Activated CD4-positive, alpha-beta T cell treated with anti-CD3 and anti-CD28 coated beads for 1 hour (primary cell): Measurements from ENCODE around the gene FOXC2.

ENCODE experiments used
- DNase-seq: peaks from one replicate; pipeline ENCODE4 v3.0.0-alpha.2; 2020

FOXC2 gene

DNA sequence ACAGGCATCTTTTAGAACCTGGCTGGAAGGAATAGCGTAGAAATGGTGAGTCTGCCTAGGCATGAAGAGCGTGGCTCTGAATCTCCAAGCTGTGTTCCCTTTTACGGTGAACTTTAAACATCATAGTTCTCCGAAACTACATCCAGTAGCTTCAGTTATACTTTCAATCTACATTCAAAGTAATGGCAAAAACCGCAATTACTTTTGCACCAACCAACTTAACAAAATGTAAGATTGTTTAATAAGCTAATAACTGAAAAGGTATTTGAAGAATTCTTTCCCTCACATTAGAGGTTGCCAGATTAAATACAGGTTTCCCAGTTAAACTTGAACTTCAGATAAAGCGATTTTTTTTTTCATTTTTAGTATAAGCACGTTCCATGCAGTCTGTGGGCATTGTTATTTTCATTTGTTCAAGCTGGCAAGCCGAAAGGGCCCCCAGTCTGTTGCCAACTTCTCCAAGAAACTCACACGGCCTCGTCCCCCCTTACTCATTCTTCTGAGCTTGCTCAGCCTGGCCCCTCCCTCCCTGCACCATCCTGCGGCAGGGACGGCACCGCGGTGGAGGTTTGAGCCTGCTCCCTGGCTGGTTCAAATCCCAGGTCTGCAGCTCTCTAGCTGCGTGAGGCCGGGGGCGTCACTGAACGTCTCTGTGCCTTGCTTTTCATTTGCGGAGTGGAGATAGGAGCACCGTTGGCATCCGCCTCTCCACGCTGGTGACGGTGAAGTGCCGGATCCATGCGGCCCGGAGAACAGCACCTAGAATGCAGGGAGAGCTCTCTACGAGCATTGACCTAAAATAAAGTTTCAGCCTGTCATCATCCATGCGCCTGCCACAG lies 8.1 kb upstream of the FOXC2 start:
- no peak for DNase-seq

DNA sequence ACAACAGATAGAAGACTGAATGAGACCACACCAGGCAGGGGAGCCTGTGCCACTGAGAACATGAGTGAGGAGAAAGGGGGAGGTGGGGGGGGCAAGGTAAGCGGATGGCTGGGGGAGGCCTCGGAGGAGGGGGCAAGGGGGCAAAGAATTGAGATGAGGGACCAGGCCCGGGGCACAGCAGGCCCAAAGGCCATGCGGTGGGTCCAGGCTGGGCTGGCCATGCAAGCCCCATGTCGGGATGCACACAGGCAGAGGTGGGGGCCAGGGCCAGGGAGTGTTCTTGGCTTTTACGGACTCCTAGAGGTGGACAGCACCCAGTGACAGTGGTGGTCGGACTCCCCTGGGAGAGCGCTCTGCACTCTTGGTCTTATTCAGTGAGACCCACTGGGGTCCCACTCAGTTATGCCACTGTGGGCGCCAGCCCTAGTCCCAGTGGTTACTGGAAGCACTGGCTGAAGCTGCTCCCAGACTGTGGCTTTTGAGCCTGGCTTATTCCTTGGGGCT lies 6.8 kb upstream of the FOXC2 start:
- DNase-seq = no peak

DNA sequence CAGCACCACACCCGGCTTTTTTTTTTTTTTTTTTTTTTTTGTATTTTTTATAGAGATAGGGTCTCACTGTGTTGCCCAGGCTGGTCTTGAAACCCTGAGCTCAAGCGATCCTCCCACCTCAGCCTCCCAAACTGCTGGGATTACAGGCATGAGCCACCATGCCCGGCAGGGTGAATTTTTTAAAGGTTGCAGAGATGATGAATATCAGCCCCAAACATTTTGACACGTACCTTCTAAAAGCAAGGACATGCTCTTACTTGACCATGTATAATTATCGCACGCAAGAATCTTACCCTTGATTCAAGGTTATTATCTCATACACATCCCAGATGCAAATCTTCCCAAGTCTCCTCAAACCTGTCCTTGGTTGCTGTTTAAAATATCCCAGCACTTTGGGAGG lies 4.3 kb upstream of the FOXC2 start:
- no peak for DNase-seq

DNA sequence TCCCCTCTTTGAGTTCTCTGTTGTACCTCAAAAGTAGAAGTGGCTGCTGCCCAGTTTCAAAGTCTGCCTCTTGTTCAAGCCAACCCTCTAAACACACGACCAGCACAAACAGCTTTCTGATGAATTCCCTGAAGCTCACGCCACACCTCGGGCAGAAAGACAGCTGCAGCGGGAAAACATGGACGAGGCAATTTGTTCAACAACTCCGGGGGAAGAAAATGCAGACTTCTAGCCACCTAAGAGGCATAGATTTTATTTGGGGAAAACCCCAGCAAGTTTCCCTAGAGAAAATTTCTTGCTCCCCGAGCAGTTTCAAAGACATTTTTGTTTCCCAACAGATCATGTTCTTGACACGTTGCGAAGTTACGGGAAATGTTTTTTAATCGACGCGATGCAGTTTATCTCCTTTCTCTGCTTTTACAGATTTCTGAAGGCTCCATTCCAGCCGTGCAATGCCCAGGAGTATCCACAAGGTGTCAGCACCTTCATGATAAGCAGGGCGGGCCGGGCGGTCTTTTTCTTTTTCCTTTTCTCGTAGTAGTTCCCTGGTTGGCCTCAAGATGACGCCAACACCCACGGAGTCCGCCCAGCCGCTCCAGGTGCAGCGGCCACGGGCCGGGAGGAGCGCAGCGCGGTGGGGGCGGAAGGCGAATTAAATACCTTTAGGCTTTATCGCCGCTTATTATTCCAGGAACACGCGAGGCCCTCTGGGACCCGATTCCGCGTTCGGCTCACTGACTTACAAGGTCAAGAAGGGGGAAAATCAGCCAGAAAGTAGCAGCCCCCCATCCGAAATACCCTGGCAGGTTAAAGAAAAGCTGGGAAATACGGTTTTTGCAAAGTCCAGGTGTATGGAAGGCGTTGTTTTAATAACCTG lies 2.9 kb upstream of the FOXC2 start:
- peak; percentile 76 for DNase-seq

DNA sequence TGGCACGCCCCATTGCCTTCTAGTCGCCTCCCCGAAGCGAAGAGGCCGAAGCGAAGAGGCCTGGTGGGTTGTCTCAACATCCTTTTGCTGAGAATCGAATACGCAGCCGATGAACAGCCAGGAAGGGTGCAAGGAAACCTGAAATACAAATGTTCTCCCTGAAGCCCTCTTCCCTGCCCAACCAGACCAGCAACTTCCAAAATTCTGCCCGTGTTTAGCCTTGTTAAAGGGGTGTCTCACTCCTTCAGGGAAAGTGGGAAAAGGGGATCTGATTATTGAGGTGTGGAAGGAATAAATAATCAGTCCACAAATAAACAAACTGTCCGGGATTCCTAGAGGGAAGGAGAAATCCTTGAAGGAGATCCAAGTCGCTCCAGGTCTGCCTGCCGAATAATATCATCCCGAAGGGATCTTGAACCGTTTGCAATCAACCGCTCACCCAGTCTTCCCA lies 1.4 kb upstream of the FOXC2 start:
- DNase-seq = no peak

GRCh38 chr16:86565644-86566511 lies 751 bp upstream of the FOXC2 start:
- no peak for DNase-seq

- no peak for DNase-seq
Observed at GRCh38 chr16:86566966-86567700, 504 bp downstream of the FOXC2 start.

DNA sequence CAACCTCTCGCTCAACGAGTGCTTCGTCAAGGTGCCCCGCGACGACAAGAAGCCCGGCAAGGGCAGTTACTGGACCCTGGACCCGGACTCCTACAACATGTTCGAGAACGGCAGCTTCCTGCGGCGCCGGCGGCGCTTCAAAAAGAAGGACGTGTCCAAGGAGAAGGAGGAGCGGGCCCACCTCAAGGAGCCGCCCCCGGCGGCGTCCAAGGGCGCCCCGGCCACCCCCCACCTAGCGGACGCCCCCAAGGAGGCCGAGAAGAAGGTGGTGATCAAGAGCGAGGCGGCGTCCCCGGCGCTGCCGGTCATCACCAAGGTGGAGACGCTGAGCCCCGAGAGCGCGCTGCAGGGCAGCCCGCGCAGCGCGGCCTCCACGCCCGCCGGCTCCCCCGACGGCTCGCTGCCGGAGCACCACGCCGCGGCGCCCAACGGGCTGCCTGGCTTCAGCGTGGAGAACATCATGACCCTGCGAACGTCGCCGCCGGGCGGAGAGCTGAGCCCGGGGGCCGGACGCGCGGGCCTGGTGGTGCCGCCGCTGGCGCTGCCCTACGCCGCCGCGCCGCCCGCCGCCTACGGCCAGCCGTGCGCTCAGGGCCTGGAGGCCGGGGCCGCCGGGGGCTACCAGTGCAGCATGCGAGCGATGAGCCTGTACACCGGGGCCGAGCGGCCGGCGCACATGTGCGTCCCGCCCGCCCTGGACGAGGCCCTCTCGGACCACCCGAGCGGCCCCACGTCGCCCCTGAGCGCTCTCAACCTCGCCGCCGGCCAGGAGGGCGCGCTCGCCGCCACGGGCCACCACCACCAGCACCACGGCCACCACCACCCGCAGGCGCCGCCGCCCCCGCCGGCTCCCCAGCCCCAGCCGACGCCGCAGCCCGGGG lies 1.3 kb downstream of the FOXC2 start:
- no peak for DNase-seq

- DNase-seq = no peak
Observed at GRCh38 chr16:86568677-86569623, 2.3 kb downstream of the FOXC2 start.

GRCh38 chr16:86569701-86570447 lies 3.2 kb downstream of the FOXC2 start:
- no peak for DNase-seq

DNA sequence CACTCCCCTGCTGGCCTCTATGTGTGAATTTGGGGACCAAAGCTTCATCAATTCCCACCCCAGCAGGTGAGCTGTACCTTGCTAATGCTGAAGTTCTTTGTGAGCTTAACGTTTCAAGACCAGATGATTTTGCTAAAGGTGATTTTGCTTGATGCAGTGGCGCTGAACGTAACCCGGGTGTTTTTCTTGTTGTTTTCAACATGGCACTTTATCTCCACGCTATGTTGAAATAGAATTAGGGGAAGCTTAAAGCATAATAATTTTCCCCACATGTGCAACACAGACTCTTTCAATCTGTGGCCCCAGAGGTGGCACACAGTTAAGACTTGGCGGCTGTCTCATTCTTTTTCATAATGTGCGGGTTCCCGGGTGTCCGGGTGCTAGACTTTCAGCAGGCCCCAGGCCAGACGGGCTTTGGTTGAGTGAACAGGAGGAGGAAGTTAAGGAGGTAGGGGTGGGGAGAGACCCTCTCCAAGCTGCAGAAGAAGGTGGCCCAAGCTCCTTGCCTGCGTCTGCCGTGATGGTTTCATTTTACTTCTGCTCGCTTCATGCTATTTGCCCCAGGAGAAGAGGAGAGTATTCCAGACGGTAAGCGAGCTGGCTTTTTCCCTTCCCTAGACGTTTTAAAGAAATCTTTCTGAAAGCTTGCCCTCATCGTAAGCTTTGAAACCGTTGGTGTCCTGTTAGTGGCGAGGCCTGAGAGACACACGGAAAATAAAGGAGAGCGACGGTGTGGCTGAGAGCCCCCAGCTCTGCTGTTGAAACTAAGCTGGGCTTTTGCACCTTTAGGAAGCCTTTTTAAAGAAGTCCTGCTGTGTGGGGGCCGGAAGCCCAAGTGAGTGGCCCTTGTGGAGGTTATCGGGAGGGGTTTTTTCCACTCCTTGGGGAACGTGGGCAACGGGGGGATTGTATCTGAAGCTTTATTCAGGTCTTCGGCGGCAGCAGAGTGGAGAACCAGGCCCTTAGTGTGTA lies 4.2 kb downstream of the FOXC2 start:
- no peak for DNase-seq

GRCh38 chr16:86571530-86571915 lies 4.9 kb downstream of the FOXC2 start:
- no peak for DNase-seq

DNA sequence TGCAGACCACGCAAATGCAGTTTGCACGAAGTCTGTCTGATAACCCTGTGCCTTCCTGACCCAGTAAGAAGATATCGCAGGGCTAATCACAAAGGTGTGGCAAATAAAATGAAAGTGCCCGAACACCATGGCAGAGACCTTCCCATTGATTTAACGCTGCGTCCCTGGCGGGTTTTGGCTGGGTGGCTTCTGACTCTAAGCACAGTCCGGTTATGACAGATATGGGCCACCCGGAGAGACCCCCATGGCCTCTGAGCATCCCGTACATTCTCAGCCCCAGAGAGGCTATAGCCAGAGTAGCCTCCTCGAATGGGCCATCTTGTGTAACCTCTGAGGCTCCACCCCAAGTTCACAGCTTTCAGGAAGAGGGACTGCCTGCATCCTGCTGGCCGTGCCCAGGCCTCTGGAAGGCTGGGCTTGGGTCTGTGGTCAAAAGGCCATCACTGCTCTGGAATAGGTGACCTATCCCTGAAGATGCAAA lies 5.5 kb downstream of the FOXC2 start:
- DNase-seq = no peak

- no peak for DNase-seq
Observed at GRCh38 chr16:86572606-86573005, 6.0 kb downstream of the FOXC2 start.

DNA sequence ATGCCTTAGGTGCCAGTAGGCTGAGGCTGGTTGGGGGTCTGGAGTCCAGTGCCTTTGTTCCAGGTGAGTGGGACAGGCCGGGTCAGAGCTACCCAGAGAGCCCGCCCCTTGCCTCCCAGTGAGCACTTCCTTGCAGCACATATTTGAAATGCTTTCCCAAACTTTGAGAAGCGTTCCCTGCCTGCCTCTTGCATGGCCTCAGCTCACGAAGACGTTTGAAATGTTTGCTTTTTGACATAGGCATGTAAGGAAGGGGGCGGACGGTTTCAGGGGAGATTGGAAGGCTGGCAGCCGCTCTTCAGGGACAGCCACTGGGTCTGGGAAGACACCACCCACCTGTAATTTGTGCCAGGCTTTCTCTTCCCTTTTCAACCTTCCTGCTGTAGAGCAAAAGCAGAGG lies 6.6 kb downstream of the FOXC2 start:
- DNase-seq = no peak

- DNase-seq = no peak
Observed at GRCh38 chr16:86573646-86574508, 7.2 kb downstream of the FOXC2 start.

DNA sequence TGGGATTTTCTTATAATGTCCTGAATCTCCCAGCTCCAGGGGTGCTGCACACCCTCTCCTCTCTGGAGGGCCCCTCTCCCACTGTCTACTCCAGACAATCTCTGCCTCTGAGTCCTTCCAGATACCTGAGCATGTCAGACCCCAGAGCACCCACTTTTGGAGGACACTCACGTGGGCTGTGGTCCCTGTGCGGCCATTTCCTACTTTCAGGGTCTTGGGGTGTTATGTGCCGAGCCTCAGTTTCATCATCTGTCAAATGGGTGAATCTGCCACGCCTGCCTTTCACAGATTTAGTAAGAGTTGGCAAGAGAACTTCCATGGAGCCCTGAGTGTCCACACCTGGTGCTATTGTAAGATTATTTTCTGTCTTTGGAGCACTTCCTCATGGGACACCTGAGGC lies 8.0 kb downstream of the FOXC2 start:
- DNase-seq = no peak
